ENCODE results near the gene SUMF1. TPM values are rescaled to one million over a fixed set of nuclear protein-coding genes. Genes with fewer than 3 reads are reported as not detected.

SUMF1 gene
- 10 to 100 TPM; 27.6 to 42.6 TPM for total RNA-seq
- 18.8 TPM for polyA plus RNA-seq (ENCODE audit: insufficient read depth, low read depth, low replicate concordance)
- long read RNA-seq, donor 1, transcript SUMF1-201 (9 exons, 2,159 nt): major isoform, 8 of 67 reads
- long read RNA-seq, donor 1, partial matches to known transcripts: 43 of 67 reads
- long read RNA-seq, donor 1, other reads (novel, unspliced or antisense): 13 of 67 reads
- long read RNA-seq, donor 2, transcript SUMF1-201 (9 exons, 2,159 nt): major isoform, 6 of 14 reads
- long read RNA-seq, donor 2, partial matches to known transcripts: 0 of 14 reads
- long read RNA-seq, donor 2, other reads (novel, unspliced or antisense): 8 of 14 reads

DNA sequence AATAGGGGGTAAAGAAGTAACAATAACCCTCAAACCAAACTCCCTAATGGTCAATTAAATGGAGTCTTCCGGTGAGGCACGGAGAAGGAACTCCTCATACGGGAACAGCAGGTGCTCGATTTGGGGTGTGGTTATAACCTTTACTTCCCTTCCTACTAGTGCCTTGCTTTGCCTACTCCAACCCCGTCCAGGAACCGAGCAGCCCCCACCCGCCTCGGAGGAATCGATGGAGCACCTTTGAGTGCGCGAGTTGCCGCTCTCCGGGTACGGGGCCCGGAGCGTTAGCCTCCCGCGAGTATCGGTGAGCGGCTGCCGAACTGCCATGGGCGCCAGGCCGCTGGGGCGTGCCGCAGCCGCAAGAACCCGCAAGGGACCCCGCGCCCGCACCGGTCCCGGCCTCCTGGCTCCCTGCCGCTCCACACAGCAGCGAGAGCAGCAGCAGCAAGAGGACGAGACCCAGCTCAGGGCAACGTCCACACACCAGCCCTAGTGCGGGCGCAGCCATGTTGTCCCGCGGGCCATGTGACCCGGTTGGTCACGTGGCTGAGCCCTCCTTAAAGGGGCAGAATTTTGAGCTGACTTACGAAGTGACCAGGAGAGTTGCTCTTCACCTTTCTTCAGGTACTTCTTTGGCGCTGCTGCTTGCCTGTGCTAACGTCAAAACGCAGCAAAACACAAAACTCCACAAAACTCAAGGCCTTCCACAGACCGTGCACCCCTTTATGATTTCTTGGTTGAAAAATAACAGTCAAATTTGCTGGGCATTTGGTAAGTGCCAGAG is at the start of gene SUMF1:
SUMF1 (minus strand) TSS at position 529 of the 781 bp plus-strand sequence; CDS start at position 505, 24 bp downstream.
- Histone ChIP-seq H3K4me1 (no peaks in the 10 kb centered on the region), H3K27me3 (no peaks in the 10 kb centered on the region), H3K36me3 (ENCODE audit: low read depth, missing control alignments) (no peaks in the 10 kb centered on the region), H3K9me3 (no peaks in the 10 kb centered on the region), H3K4me3 (peak within 1 kb of the TSS; percentile 83 to 89), H3K27ac (peak within 1 kb of the TSS; percentile 90 to 91)
- WGBS, 2 donors: 1% methylated on average over 18 to 47 of the region's 47 CpGs
- TF ChIP-seq, protein P1, sequence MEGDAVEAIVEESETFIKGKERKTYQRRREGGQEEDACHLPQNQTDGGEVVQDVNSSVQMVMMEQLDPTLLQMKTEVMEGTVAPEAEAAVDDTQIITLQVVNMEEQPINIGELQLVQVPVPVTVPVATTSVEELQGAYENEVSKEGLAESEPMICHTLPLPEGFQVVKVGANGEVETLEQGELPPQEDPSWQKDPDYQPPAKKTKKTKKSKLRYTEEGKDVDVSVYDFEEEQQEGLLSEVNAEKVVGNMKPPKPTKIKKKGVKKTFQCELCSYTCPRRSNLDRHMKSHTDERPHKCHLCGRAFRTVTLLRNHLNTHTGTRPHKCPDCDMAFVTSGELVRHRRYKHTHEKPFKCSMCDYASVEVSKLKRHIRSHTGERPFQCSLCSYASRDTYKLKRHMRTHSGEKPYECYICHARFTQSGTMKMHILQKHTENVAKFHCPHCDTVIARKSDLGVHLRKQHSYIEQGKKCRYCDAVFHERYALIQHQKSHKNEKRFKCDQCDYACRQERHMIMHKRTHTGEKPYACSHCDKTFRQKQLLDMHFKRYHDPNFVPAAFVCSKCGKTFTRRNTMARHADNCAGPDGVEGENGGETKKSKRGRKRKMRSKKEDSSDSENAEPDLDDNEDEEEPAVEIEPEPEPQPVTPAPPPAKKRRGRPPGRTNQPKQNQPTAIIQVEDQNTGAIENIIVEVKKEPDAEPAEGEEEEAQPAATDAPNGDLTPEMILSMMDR (IDR thresholded peaks at IDR 0.05): no peak
- TF ChIP-seq POLR2A (IDR thresholded peaks at IDR 0.05): no peak
- DNase-seq: peak; percentile 92
- intact Hi-C loops (cut with DNase I; ENCODE audit: low total_unique reads): no loop called here

DNA sequence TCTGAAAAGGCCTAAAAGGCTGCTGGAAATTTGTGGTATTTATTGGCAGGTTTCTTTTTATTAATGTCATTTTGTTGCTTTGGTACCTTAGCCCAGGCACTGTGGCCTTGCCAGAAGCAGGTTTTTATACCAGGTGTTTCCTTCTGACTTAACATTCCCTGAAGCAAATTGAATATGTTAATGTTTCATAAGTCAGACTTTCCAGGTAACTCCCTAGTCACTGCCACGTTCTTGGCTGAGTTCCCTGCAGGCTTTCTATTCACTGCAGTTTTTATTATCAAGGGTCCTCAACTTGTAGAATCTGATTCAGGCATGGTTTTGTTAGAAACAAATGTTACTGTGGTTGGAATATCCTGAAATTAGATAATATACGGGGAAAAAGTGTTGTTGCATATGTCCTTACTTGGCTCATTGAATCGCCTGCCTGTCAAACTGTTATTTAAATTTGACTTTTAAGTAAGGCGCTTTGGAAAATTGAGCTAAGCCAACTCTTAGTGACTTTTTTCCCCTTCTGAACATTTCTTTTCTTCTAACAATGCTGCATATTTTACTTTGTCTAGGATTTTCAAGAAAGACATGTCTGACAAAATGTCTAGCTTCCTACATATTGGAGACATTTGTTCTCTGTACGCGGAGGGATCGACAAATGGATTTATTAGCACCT is 49.0 kb upstream of the SUMF1 start:
- no peak overlapping the region for H3K4me3 ChIP-seq
- 67 to 83% methylated on average over 7 of the region's 7 CpGs for WGBS, 2 donors
- DNase-seq: no peak
- no peak overlapping the region for H3K27ac ChIP-seq
- intact Hi-C loops (cut with DNase I; ENCODE audit: low total_unique reads): no loop called here
- TF ChIP-seq POLR2A (IDR thresholded peaks at IDR 0.05): no peak
- TF ChIP-seq, protein P1 (IDR thresholded peaks at IDR 0.05): no peak
- H3K4me1 ChIP-seq: peaks cover 23% of the 10 kb centered on the region
- no peaks in the 10 kb centered on the region for H3K9me3 ChIP-seq
- H3K27me3 ChIP-seq: no peaks in the 10 kb centered on the region
- no peaks in the 10 kb centered on the region for H3K36me3 ChIP-seq (ENCODE audit: low read depth, missing control alignments)

- Histone ChIP-seq H3K4me1 (peaks cover 12% of the 10 kb centered on the region), H3K27me3 (no peaks in the 10 kb centered on the region), H3K9me3 (no peaks in the 10 kb centered on the region), H3K27ac (no peak overlapping the region), H3K36me3 (ENCODE audit: low read depth, missing control alignments) (no peaks in the 10 kb centered on the region), H3K4me3 (no peak overlapping the region)
- WGBS, 2 donors: 67 to 85% methylated on average over 1 of the region's 1 CpG
- TF ChIP-seq POLR2A (IDR thresholded peaks at IDR 0.05): no peak
- TF ChIP-seq, protein P1 (IDR thresholded peaks at IDR 0.05): no peak
- intact Hi-C loops (cut with DNase I; ENCODE audit: low total_unique reads): no loop called here
- DNase-seq: no peak
Measured at GRCh38 chr3:4514916-4515315, 47.8 kb upstream of the SUMF1 start.

- Histone ChIP-seq H3K27ac (no peak overlapping the region), H3K4me3 (no peak overlapping the region), H3K36me3 (ENCODE audit: low read depth, missing control alignments) (no peaks in the 10 kb centered on the region), H3K9me3 (no peaks in the 10 kb centered on the region), H3K4me1 (peaks cover 6% of the 10 kb centered on the region), H3K27me3 (no peaks in the 10 kb centered on the region)
- intact Hi-C loops (cut with DNase I; ENCODE audit: low total_unique reads): no loop called here
- 76 to 93% methylated on average over 5 of the region's 5 CpGs for WGBS, 2 donors
- DNase-seq: no peak
- TF ChIP-seq, protein P1 (IDR thresholded peaks at IDR 0.05): no peak
- TF ChIP-seq POLR2A (IDR thresholded peaks at IDR 0.05): no peak
Measured at GRCh38 chr3:4514321-4514720, 47.3 kb upstream of the SUMF1 start.
